ENCODE measurements around the gene REG4. TPM values are rescaled to one million over a fixed set of nuclear protein-coding genes. Genes with fewer than 3 reads are reported as not detected.
"Not testable (repeated sequence)": the region's sequence is repeated elsewhere in the genome, so short reads cannot be mapped to it uniquely, and the experiment has no call there.

REG4 gene
- 0.17 TPM in 1 of 2 replicates, not detected in the other for total RNA-seq (2014; rRNA removed; shearing (Covaris generic))

GRCh38 chr1:119811387-119811786 lies at the start of gene REG4:
Gene REG4 (minus strand): TSS chr1:119811460. CDS start chr1:119808769, 2,691 bp downstream.
- DNase-seq (ENCODE audit: low read depth), result no peak

- peak; percentile 79 for DNase-seq (ENCODE audit: low read depth)
Measured at GRCh38 chr1:119859647-119860046, 48.4 kb upstream of the REG4 start.

- DNase-seq (ENCODE audit: low read depth), result not testable (repeated sequence)
Measured at GRCh38 chr1:119858556-119859214, 47.4 kb upstream of the REG4 start.

GRCh38 chr1:119858126-119858525 lies 46.9 kb upstream of the REG4 start:
- no peak for DNase-seq (ENCODE audit: low read depth)

- DNase-seq (ENCODE audit: low read depth), result no peak
Measured at GRCh38 chr1:119853155-119853554, 41.9 kb upstream of the REG4 start.

GRCh38 chr1:119844206-119844605 lies 32.9 kb upstream of the REG4 start:
- DNase-seq (ENCODE audit: low read depth), result not testable (repeated sequence)

GRCh38 chr1:119841306-119841705 lies 30.0 kb upstream of the REG4 start:
- no peak for DNase-seq (ENCODE audit: low read depth)

- no peak for DNase-seq (ENCODE audit: low read depth)
Measured at GRCh38 chr1:119840745-119841144, 29.5 kb upstream of the REG4 start.

GRCh38 chr1:119838236-119838635 lies 27.0 kb upstream of the REG4 start:
- DNase-seq (ENCODE audit: low read depth), result no peak

- no peak for DNase-seq (ENCODE audit: low read depth)
Measured at GRCh38 chr1:119834990-119835389, 23.7 kb upstream of the REG4 start.

GRCh38 chr1:119831027-119831426 lies 19.8 kb upstream of the REG4 start:
- DNase-seq (ENCODE audit: low read depth), result no peak

GRCh38 chr1:119829625-119830024 lies 18.4 kb upstream of the REG4 start:
- DNase-seq (ENCODE audit: low read depth), result no peak

GRCh38 chr1:119829006-119829405 lies 17.7 kb upstream of the REG4 start:
- not testable (repeated sequence) for DNase-seq (ENCODE audit: low read depth)

- no peak for DNase-seq (ENCODE audit: low read depth)
Measured at GRCh38 chr1:119828266-119828665, 17.0 kb upstream of the REG4 start.

- no peak for DNase-seq (ENCODE audit: low read depth)
Measured at GRCh38 chr1:119827010-119827409, 15.8 kb upstream of the REG4 start.

GRCh38 chr1:119822406-119822805 lies 11.1 kb upstream of the REG4 start:
- no peak for DNase-seq (ENCODE audit: low read depth)

- DNase-seq (ENCODE audit: low read depth), result no peak
Measured at GRCh38 chr1:119818181-119818580, 6.9 kb upstream of the REG4 start.

GRCh38 chr1:119816407-119816806 lies 5.1 kb upstream of the REG4 start:
- peak; percentile 61 for DNase-seq (ENCODE audit: low read depth)

GRCh38 chr1:119815928-119816327 lies 4.7 kb upstream of the REG4 start:
- no peak for DNase-seq (ENCODE audit: low read depth)

- DNase-seq (ENCODE audit: low read depth), result peak; percentile 80
Measured at GRCh38 chr1:119815361-119815760, 4.1 kb upstream of the REG4 start.

- no peak for DNase-seq (ENCODE audit: low read depth)
Measured at GRCh38 chr1:119814288-119814687, 3.0 kb upstream of the REG4 start.

- DNase-seq (ENCODE audit: low read depth), result no peak
Measured at GRCh38 chr1:119811985-119812557, 811 bp upstream of the REG4 start.

GRCh38 chr1:119808972-119809550 lies 2.2 kb downstream of the REG4 start:
- DNase-seq (ENCODE audit: low read depth), result peak; percentile 67
